HG02970 (cell line): ENCODE results near the gene ANKRD24.
A peak's percentile ranks its signal among the peaks of the same experiment; 100 is the strongest.
"Not testable (repeated sequence)": the region's sequence is repeated elsewhere in the genome, so short reads cannot be mapped to it uniquely, and the experiment has no call there.

Source experiments
- ATAC-seq: cut with Tn5 transposase; IDR thresholded peaks from one replicate; pipeline ENCODE4 v1.9.1; 2021; ENCODE audit warnings: mild to moderate bottlenecking, moderate library complexity, moderate number of reproducible peaks; ENCODE audit not compliant: unreplicated experiment, low FRiP score

The ANKRD24 gene

DNA sequence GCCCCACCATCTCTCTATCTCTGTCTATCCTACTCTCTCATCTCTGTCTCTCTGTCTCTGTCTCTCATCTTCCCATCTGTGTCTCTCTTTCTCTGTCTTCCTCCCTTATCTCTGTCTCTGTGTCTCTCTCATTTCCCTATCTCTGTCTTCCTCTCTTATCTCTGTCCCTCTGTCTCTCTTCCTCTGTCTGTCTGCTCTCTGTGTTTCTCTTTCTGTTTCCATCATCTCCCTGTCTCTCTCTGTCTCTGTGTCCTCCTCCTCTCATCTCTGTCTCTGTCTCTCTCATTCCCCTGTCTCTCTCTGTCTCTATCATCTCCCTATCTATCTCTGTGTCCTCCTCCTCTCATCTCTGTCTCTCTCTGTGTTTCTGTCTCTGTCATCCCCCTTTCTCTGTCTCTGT lies 45.3 kb downstream of the ANKRD24 start:
- ATAC-seq = no peak

DNA sequence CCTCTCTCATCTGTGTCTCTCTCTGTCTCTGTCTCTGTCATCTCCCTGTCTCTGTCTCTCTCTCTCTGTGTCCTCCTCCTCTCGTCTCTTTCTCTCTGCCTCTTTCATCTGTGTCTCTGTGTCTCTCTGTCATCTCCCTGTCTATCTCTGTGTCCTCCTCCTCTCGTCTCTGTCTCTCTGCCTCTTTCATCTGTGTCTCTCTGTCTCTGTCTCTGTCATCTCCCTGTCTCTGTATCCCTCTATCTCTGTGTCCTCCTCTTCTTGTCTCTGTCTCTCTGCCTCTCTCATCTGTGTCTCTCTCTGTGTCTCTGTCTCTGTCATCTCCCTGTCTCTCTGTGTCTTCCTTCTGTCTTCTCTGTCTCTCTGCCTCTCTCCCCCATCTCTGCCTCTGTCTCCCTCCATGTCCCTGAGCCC lies 46.3 kb downstream of the ANKRD24 start:
- no peak for ATAC-seq

DNA sequence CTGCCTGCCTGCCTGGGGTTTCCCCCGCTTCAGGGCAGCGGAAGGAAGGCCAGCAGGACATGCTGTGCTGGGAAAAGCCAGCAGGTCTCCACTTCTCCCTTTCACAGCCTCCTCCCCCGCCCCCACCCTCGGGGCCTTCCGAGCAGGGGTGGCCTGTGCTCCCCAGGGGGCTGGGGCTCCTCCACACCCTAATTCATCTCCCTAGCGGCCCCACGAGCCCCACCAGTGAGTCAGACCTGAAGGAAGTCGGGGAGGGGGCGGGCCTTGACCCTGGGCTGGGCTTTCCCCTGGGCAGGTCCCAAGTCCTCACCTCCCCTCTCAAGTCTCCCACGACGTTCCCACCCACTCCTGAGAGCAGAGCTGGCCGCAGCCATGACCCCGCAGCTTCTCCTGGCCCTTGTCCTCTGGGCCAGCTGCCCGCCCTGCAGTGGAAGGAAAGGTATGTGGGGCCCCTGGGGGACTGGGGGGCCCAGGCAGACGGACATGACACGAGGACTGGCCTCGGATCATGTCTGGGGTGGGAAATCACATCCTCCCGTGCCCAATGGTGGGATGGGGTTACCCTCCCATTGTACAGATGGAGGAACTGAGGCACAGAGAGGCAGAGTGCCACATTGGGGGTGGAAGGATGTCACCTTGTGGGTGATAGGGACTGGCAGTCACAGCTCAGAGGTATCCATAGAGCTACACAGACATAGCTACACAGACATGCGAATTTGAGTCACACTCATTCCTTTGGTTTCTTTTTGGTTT lies 46.9 kb downstream of the ANKRD24 start, which contains the start of gene EBI3:
TSS of gene EBI3 (plus strand) at position 345 of the 753 bp plus-strand sequence. CDS start at position 373, 28 bp downstream.
- ATAC-seq = peak; percentile 64

DNA sequence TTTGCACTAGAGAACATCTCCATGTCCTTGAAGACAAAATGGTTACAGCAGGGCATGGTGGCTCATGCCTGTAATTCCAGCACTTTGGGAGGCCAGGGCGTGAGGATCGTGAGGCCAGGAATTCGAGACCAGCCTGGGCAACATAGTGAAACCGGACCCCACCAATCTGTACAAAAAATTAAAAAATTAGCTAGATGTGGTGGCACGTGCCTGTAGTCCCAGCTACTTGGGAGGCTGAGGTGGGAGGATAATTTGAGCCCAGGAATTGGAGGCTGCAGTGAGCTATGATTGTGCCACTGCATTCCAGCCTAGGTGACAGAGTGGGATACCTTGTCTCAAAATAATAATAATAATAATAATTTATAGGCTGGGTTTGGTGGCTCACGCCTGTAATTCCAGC lies 47.7 kb downstream of the ANKRD24 start:
- not testable (repeated sequence) for ATAC-seq

DNA sequence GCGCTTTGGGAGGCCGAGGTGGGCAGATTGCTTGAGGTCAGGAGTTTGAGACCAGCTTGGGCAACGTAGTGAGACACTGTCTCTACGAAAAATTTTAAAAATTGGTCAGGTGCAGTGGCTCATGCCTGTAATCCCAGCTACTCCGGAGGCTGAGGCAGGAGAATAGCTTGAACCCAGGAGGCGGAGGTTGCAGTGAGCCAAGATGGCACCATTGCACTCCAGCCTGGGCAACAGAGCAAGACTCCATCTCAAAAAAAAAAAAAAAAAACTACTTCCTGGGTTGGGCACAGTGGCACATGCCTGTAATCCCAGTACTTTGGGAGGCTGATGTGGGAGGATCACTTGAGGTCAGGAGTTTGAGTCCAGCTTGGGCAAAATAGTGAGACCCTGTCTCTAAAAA lies 49.0 kb downstream of the ANKRD24 start:
- not testable (repeated sequence) for ATAC-seq

DNA sequence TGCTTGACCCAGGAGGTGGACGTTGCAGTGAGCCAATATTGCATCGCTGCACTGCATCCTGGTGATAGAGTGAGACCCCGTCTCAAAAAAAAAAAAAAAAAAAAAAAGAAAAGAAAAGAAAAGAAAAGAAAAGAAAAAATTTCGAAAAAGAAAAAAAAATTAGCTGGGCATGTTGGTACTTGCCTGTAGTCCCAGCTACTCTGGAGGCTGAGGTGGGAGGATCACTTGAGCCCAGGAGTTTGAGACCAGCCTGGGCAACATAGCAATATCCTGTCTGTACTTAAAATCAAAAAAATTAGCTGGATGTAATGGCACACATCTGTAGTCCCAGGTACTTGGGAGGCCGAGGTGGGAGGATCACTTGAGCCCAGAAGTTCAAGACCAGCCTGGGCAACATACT lies 49.6 kb downstream of the ANKRD24 start:
- ATAC-seq = not testable (repeated sequence)

DNA sequence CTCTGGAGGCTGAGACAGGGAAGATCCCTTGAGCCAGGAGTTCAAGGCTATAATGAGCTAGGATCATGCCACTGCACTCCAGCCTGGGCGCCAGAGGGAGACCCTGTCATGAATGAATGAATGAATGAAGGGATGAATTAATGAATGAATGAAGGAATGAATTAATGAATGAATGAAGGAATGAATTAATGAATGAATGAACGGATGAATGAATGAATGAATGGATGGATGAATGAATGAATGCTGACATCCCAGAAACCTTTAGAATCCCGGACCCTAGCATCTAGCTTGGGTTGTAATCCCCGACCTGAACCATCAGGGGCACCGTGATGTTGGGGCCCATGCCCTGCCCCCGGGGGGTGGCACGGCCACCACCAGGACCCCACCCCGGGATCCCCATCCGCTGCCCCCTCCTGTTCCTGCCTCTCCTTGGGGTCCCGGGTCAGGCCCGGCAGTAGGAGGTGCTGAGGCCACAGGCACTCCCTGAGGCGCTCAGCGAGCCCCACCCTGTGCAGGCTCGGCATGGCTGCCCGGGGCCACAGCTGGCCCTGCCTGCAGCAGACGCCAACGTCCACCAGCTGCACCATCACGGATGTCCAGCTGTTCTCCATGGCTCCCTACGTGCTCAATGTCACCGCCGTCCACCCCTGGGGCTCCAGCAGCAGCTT lies 50.3 kb downstream of the ANKRD24 start:
- ATAC-seq = no peak

DNA sequence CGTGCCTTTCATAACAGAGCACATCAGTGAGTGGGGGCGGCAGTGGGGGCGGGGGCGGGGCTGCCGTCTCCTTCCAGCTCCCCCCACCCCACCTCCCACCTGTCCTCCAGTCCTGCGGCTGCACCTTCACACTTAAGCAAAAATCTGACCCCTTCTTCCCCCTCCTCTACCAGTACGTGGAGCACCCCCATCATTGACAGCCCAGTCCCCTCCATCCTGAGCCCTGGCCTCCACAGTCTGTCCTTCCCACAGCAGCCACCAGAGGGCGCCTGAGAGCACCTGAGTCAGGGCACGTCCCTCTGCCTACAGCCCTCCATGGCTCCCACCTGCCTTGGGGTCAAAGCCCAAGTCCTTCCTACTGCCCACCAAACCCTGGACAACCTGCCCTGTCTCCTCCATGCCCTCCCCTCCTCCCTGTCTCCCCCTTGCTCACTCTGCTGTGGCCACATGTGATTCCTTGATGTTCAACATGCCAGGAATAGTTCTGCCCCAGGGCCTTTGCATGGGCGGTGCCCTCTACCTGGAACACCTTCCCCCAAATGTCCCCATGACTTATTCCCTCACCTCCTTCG lies 50.9 kb downstream of the ANKRD24 start:
- ATAC-seq = no peak

DNA sequence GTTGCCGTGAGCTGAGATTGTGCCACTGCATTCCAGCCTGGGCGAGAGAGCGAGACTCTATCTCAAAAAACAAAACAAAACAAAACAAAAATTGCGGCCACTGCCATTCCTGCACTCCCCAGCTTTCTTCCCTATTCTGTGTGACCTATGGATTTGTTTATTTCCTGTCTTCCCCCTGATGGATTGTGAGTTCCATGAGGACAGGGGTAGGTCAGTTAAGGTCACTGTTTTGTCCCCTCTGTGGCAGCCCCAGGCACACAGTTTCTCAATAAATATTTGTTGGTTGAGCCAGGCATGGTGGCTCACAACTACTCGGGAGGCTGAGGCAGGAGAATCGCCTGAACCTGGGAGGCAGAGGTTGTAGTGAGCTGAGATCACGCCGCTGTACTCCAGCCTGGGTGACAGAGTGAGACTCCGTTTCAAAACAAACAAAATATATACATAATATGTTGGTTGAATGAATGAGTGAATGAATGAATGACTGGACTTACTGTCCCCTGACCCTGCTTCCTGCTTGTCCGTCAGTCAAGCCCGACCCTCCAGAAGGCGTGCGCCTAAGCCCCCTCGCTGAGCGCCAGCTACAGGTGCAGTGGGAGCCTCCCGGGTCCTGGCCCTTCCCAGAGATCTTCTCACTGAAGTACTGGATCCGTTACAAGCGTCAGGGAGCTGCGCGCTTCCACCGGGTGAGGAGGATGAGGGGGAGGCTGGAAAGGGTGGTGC lies 51.8 kb downstream of the ANKRD24 start:
- no peak for ATAC-seq

DNA sequence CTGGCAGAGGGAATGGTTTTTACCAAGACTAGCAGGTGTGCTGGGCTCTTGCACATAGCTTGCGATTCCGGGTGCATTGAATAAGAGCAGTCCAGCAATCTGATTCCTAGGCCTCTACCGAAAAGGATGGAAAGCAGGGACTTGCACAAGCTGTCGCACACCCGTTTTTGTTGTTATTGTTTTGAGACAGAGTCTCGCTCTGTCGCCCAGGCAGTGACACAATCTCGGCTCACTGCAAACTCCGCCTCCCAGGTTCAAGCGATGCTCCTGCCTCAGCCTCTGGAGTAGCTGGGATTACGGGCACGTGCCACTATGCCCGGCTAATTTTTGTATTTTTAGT lies 52.3 kb downstream of the ANKRD24 start:
- no peak for ATAC-seq

DNA sequence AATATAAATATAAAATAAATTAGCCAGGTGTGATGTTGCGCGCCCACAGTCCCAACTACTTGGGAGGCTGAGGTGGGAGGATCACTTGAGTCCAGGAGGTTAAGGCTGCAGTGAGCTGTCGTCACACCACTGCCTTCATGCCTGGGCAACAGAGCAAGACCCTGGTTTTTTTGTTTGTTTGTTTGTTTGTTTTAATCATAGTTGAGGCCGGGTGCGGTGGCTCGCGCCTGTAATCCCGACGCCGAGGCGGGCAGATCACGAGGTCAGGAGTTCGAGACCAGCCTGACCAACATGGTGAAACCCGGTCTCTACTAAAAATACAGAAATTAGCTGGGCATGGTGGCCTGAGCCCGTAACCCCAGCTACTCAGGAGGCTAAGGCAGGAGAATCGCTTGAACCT lies 55.0 kb downstream of the ANKRD24 start:
- ATAC-seq = not testable (repeated sequence)

DNA sequence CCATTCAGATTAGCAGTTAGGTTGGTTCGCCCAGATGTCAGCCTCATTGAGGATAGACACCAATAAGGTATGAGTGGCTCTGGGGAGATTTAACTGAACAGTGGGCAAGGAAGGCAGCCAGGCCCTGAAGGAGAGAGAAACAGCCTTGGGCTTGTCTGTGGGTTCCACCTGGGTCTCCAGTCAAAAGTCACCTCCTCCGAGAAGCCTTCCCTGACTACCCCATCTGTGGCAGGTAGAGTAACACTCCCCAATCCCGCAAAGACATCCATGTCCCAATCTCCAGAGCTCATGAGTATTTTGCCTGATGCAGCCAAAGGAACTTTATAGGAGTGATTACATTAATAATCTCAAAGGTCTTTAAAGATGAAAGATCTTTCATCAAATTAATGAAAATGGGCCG lies 56.3 kb downstream of the ANKRD24 start:
- ATAC-seq = no peak

DNA sequence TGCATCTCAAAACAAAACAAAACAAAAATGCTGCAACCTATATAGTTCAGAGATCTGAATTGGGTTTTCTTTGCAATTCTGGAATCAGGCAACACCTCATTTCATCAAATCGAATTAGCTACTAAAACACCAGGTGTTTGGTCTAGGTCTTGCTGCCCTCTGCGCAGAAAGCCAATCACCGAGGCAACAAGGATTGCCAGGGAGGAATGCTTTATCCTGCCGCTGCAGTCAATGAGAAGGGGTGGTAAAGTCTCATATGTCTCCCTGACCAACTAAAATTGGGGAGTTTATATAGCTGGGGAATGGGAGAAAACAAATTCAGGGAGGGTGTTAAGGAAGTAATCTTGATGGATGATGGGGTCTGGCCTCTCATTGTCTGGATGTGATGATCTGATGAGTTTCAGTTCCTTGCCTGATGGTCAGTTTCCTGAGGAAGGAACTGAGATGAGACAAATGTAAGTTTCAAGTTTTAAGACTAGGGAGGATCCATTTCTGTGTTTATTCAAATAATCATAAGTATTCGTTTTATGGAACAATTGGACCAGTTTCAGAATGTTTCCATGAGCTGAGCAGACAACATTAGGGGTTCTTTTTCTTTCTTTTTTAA lies 59.4 kb downstream of the ANKRD24 start:
- no peak for ATAC-seq

DNA sequence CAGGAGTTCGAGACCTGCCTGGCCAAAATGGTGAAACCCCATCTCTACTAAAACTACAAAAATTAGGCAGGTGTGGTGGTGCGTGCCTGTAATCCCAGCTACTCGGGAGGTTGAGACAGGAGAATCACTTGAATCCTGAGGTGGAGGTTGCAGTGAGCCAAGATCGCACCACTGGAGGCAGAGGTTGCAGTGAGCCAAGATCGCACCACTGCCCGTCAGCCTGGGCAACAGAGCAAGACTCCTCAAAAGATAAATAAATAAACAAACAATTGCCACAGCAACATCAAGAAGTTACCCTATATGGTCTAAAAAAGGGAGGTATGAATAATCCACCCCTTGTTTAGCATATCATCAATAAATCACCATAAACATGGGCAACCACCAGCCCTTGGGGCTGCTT lies 63.4 kb downstream of the ANKRD24 start:
- not testable (repeated sequence) for ATAC-seq

DNA sequence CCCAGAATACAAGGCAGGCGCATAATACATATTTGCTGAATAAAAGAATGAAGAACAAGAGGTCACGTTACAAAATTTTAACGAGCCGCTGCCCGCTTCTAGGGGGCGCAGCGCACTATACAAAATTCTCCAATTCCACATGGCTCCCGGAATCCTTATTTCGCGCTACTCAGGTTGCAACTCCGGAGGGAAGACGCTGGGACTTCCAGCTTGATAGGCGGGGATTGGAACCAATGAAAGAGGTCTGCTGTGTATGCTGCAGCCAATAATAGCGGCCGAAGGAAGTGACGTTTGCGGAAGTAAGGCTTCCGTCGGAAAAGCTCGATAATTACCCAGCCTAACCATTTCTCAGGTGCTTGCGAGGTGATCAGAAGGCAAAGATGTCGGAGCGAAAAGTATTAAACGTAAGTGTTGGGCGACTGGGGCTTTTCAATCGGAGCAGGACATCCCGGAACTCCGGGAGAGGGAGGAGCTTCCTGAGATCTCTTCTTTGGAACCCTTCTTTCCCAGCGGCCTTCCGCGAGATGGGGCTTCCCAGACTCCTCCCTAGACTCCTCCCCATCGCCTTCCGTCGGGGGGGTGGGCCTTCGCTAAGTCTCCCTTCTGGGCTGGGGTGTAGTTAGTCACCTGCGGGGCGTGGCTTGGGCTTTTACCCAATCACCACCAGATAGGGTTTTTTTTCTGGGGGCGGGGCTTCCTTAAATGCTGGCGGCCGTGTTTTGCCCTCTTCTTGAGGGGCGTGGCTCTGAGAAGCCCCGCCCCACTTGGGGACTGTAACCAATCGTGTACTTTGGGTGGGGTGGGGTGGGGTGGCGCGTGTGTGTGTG lies 64.5 kb downstream of the ANKRD24 start, which contains the start of gene YJU2:
TSS of gene YJU2 (plus strand) at position 314 of the 827 bp plus-strand sequence. CDS start at position 381, 67 bp downstream.
- ATAC-seq = peak; percentile 84

DNA sequence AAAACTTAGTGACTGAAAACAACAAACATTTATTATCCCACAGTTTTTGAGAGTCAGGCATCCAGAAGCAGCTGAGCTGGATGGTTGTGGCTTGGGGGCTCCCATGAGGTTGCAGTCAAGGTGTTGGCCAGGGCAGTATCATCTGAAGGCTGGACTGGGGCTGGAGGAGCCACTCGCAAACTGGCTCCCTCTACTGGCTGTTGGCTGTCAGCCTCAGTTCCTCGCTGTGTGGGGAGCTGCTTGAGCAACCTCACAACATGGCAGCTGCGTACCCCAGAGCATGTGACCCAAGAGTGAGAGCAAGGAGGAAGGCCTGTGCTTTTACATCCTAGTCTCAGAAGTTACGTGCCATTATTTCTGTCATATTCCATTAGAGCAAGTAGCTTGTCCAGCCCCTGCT lies 74.1 kb downstream of the ANKRD24 start:
- no peak for ATAC-seq

DNA sequence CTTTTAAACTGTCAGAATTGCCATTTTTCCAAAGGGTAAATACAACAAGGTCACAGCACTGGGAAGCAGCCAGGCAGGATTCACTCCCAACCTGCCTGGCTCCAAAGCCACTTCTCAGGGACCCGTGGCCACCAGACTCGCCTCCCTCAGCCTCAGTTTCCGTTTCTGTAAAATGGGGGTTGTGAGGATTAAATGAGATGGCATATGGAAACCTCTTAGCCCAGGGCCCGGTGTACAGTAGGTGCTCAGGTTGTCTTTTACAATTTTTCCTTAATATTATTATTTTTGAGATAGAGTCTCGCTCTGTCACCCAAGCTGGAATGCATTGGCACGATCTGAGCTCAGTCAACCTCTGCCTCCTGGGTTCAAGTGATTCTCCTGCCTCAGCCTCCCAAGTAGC lies 74.5 kb downstream of the ANKRD24 start:
- no peak for ATAC-seq

DNA sequence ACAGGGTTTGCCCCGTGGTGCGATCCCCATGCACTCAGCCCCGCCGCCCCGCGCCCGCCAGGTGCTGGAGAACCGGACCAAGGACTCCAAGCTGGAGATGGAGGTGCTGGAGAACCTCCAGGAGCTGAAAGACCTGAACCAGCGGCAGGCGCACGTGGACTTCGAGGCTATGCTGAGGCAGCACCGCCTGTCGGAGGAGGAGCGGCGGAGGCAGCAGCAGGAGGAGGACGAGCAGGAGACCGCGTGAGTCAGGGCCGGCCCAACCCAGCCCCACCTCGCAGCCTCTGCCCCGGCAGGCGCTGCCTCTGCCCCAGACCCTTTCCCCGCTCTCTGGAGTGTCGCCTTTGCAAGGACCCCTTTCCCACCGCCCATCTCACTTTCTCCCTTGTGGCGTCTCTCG lies 75.7 kb downstream of the ANKRD24 start:
- ATAC-seq = no peak

DNA sequence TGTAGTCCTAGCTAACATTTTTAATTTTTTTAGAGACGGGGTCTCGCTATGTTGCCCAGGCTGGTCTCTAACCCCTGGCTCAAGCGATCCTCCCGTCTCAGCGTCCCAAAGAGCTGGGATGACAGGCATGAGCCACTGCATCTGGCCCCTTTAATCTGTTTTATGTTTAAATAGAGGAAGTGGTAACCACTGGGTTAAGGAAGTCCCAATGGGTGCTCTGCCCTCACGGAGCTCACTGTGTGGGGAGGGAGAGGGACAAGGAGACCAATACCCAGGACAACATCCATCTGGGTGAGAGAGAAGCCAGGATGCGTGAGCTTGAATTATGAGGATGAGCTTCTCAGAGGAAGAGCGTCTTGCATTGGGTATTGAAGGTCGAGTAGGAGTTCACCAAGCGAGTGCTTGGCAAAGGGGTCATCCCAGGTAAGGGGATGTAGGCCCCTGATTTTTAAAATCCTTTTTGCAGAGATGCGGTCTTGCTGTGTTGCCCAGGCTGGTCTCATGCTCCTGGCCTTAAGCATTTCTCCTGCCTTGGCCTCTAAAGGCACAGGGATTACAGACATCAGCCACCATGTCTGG lies 78.2 kb downstream of the ANKRD24 start:
- ATAC-seq = no peak
